Neutrophil (primary cell): Measurements from ENCODE around the gene ULK3.

Experiments used
- H3K27ac ChIP-seq: fragments of 200-600 bp; sonication (generic); 2 replicates; pipeline ENCODE4 v1.5.1; 2016; ENCODE audit warnings: mild to moderate bottlenecking, moderate library complexity
- H3K27me3 ChIP-seq: fragments of 200-600 bp; sonication (generic); 2 replicates; pipeline ENCODE4 v1.6.0; 2016; ENCODE audit warnings: mild to moderate bottlenecking
- H3K36me3 ChIP-seq: fragments of 200-600 bp; sonication (generic); 2 replicates; pipeline ENCODE4 v1.5.1; 2017
- H3K4me1 ChIP-seq, 2 experiments: fragments of 200-600 bp in 1 of 2; sonication (generic) in 1 of 2; 1 replicate in 1 of 2; 2 replicates in 1 of 2; pipeline versions ENCODE4 v1.5.1 to v1.6.1; 2013 to 2016; ENCODE audit warnings: low read depth in 1 of 2, low read length in 1 of 2, mild to moderate bottlenecking in 1 of 2, moderate library complexity in 1 of 2; ENCODE audit not compliant: control insufficient read depth in 1 of 2, insufficient read depth in 1 of 2
- H3K4me3 ChIP-seq, 2 experiments: fragments of 200-600 bp in 1 of 2; sonication (generic) in 1 of 2; 1 replicate in 1 of 2; 2 replicates in 1 of 2; pipeline ENCODE4 v1.5.1; 2013 to 2016; ENCODE audit warnings: low read depth in 1 of 2, low read length in 1 of 2, mild to moderate bottlenecking in 1 of 2, moderate library complexity in 1 of 2
- H3K9me3 ChIP-seq: fragments of 200-600 bp; sonication (generic); 2 replicates; pipeline ENCODE4 v1.5.1; 2016
- CTCF ChIP-seq: fragments of 200-600 bp; sonication (generic); IDR thresholded peaks from 2 replicates; pipeline ENCODE4 v1.5.1; 2016; ENCODE audit warnings: antibody characterized with exemption

Gene ULK3

DNA sequence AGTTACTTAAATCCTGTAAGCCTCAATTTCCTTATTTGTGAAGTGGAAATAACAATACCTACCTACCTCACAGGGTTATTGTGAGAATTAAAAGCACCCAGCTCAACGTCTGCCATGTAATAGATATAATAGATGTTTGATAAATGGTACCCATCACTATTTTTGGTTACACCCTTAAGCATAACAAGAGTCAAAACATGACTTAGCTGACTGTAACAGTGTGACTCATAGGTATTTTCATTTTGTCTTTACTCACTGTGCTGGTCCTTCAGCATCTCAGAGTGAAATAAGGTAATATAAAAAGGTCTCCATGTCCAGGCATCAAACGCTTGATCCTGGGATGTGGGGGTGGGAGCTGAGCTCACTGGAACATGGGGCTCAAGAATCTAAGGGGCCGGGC, 13.5 kb downstream of the ULK3 start:
- Histone ChIP-seq H3K4me3 (no peak overlapping the region), H3K27me3 (peaks cover 48% of the 10 kb centered on the region), H3K27ac (no peak overlapping the region), H3K9me3 (no peaks in the 10 kb centered on the region), H3K36me3 (no peaks in the 10 kb centered on the region), H3K4me1 (peaks cover 11 to 13% of the 10 kb centered on the region in 2 experiments)
- TF ChIP-seq CTCF, result no peak

DNA sequence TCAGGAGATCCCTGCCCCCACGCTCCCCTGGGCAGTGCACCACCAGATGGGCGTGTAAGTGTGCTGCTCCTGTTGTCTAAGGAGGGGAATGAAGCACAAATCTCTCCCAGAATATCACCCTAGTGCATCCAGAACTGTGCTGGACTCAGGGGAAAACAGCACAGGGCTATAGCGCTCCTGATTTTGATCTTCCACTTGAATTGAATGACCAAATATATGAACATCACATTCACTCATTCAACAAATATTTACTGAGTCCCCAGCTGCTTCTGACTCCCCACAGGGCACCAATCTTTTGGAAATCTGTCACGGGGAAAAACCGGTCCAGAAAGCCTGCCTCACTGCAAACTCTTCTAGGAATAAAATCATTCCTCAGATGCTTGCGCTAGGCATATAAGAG, 14.1 kb downstream of the ULK3 start:
- Histone ChIP-seq H3K4me1 (peaks cover 11 to 13% of the 10 kb centered on the region in 2 experiments), H3K27ac (no peak overlapping the region), H3K9me3 (no peaks in the 10 kb centered on the region), H3K36me3 (no peaks in the 10 kb centered on the region), H3K27me3 (peaks cover 50% of the 10 kb centered on the region), H3K4me3 (no peak overlapping the region)
- TF ChIP-seq CTCF, result no peak

GRCh38 chr15:74827614-74828013, 15.3 kb downstream of the ULK3 start:
- Histone ChIP-seq H3K9me3 (no peaks in the 10 kb centered on the region), H3K4me1 (peaks cover under 1 to 3% of the 10 kb centered on the region in 2 experiments), H3K4me3 (no peak overlapping the region), H3K36me3 (no peaks in the 10 kb centered on the region), H3K27ac (no peak overlapping the region), H3K27me3 (peaks cover 50% of the 10 kb centered on the region)
- TF ChIP-seq CTCF, result no peak

GRCh38 chr15:74826921-74827320, 16.0 kb downstream of the ULK3 start:
- Histone ChIP-seq H3K27ac (no peak overlapping the region), H3K36me3 (no peaks in the 10 kb centered on the region), H3K4me1 (no peaks in the 10 kb centered on the region), H3K9me3 (no peaks in the 10 kb centered on the region), H3K4me3 (no peak overlapping the region), H3K27me3 (peaks cover 50% of the 10 kb centered on the region)
- no peak for TF ChIP-seq CTCF

GRCh38 chr15:74826364-74826819, 16.6 kb downstream of the ULK3 start, which contains the start of gene CPLX3:
CPLX3 (plus strand) TSS chr15:74826627; CDS start chr15:74826704, 77 bp downstream.
- Histone ChIP-seq H3K27ac (no peak within 1 kb of the TSS), H3K27me3 (peaks cover 50% of the 10 kb centered on the region), H3K9me3 (no peaks in the 10 kb centered on the region), H3K36me3 (no peaks in the 10 kb centered on the region), H3K4me1 (no peaks in the 10 kb centered on the region), H3K4me3 (no peak within 1 kb of the TSS)
- TF ChIP-seq CTCF, result no peak

DNA sequence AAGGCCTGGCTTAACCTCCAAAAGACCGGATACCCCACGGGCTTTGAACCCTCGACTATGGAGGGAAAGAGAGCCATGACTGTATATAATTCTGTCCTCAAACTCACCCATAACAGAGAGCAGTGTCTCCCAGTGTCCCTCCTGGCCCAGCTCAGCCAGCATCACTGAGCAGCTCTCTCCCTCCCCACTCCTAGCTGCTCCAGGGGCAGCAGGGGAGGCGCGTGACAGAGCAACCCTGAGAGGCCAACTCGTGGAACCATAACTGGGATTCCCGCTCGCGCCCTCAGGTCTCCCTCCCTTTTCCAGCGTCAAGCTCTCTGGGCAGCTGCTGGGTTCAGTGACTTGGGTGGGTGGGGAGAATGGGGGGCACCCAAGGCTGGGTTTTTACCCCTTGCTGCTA, 17.1 kb downstream of the ULK3 start:
- no peak for TF ChIP-seq CTCF
- no peaks in the 10 kb centered on the region for H3K36me3 ChIP-seq
- no peak overlapping the region for H3K27ac ChIP-seq
- peaks cover 50% of the 10 kb centered on the region for H3K27me3 ChIP-seq
- no peaks in the 10 kb centered on the region for H3K4me1 ChIP-seq
- H3K9me3 ChIP-seq, result no peaks in the 10 kb centered on the region
- H3K4me3 ChIP-seq, result no peak overlapping the region
